HG02610 (cell line): ENCODE data around the gene ETDA.
"Not testable (repeated sequence)": the region's sequence is repeated elsewhere in the genome, so short reads cannot be mapped to it uniquely, and the experiment has no call there.

Source experiments
- ATAC-seq: cut with Tn5 transposase; IDR thresholded peaks from one replicate; pipeline ENCODE4 v1.9.1; 2021; ENCODE audit warnings: mild to moderate bottlenecking, moderate library complexity; ENCODE audit not compliant: unreplicated experiment

The ETDA gene

GRCh38 chrX:135252011-135252518, at the start of gene ETDA:
Gene ETDA (plus strand): TSS chrX:135252061. CDS start chrX:135253277, 1,216 bp downstream.
- ATAC-seq: not testable (repeated sequence)

GRCh38 chrX:135206427-135206826, 45.4 kb upstream of the ETDA start:
- not testable (repeated sequence) for ATAC-seq

- ATAC-seq: no peak
Observed at GRCh38 chrX:135213200-135213844, 38.5 kb upstream of the ETDA start.

- not testable (repeated sequence) for ATAC-seq
Observed at GRCh38 chrX:135245989-135246388, 5.9 kb upstream of the ETDA start.

GRCh38 chrX:135256087-135256684, 4.3 kb downstream of the ETDA start:
- ATAC-seq: not testable (repeated sequence)

GRCh38 chrX:135256923-135257322, 5.1 kb downstream of the ETDA start:
- ATAC-seq: no peak

- no peak for ATAC-seq
Observed at GRCh38 chrX:135257469-135257868, 5.6 kb downstream of the ETDA start.

- ATAC-seq: not testable (repeated sequence)
Observed at GRCh38 chrX:135260976-135261375, 9.1 kb downstream of the ETDA start.

- not testable (repeated sequence) for ATAC-seq
Observed at GRCh38 chrX:135263376-135263775, 11.5 kb downstream of the ETDA start.

GRCh38 chrX:135264206-135264605, 12.3 kb downstream of the ETDA start:
- ATAC-seq: no peak

- no peak for ATAC-seq
Observed at GRCh38 chrX:135273162-135273561, 21.3 kb downstream of the ETDA start.

- no peak for ATAC-seq
Observed at GRCh38 chrX:135275973-135276372, 24.1 kb downstream of the ETDA start.

GRCh38 chrX:135287266-135287823, 35.5 kb downstream of the ETDA start:
- ATAC-seq: no peak

- peak; percentile 98 for ATAC-seq
Observed at GRCh38 chrX:135295238-135295943, 43.5 kb downstream of the ETDA start.

- ATAC-seq: peak; percentile 66
Observed at GRCh38 chrX:135295944-135296305, 44.1 kb downstream of the ETDA start.

GRCh38 chrX:135302269-135302873, 50.5 kb downstream of the ETDA start:
- no peak for ATAC-seq
